Common myeloid progenitor, CD34-positive (primary cell): ENCODE data around the gene LITAF.
"Not testable (repeated sequence)": the region's sequence is repeated elsewhere in the genome, so short reads cannot be mapped to it uniquely, and the experiment has no call there.

ENCODE experiments used
- CTCF ChIA-PET: fragments of 350-600 bp; sonication (Branson Sonifier 250); formaldehyde crosslinking; loops from one replicate; lab custom pipeline; 2021; ENCODE audit warnings: antibody characterized with exemption; lab: Charles Lee
- POLR2A ChIA-PET: fragments of 350-600 bp; sonication (Branson Sonifier 250); formaldehyde crosslinking; loops from one replicate; lab custom pipeline; 2021; ENCODE audit warnings: antibody characterized with exemption; lab: Charles Lee
- DNase-seq, 3 donors: peaks; one replicate each; pipeline versions ENCODE4 v3.0.0 to v3.0.0-alpha.2; 2013
- H3K27ac ChIP-seq, 2 experiments: 1 replicate in 1 of 2; 2 replicates in 1 of 2; pipeline ENCODE4 v1.7.0; 2013; ENCODE audit warnings: inconsistent platforms in 2 of 2, low read length in 2 of 2, mild to moderate bottlenecking in 2 of 2, low read depth in 1 of 2, moderate library complexity in 1 of 2; ENCODE audit not compliant: severe bottlenecking in 2 of 2, insufficient read depth in 1 of 2, poor library complexity in 1 of 2
- H3K27me3 ChIP-seq, 5 experiments: replicated peaks in 2 of 5; 1 replicate in 3 of 5; 2 replicates in 2 of 5; pipeline versions ENCODE4 v1.6.1 to v1.7.0; 2013; ENCODE audit warnings: low read length in 4 of 5, mild to moderate bottlenecking in 2 of 5, moderate library complexity in 2 of 5, inconsistent platforms in 1 of 5; ENCODE audit not compliant: insufficient read depth in 5 of 5, control insufficient read depth in 4 of 5
- H3K36me3 ChIP-seq, 4 experiments: 1 replicate in 2 of 4; 2 replicates in 2 of 4; pipeline versions ENCODE4 v1.6.1 to v1.7.0; 2013; ENCODE audit warnings: low read length in 3 of 4, control low read depth in 1 of 4, mild to moderate bottlenecking in 1 of 4; ENCODE audit not compliant: control insufficient read depth in 4 of 4, insufficient read depth in 4 of 4
- H3K4me1 ChIP-seq, 4 experiments: 1 replicate in 3 of 4; 2 replicates in 1 of 4; pipeline versions ENCODE4 v1.6.1 to v1.7.1; 2013; ENCODE audit warnings: low read length in 3 of 4, mild to moderate bottlenecking in 3 of 4, control low read depth in 1 of 4, inconsistent platforms in 1 of 4, moderate library complexity in 1 of 4; ENCODE audit not compliant: control insufficient read depth in 4 of 4, insufficient read depth in 4 of 4; ENCODE audit errors: control extremely low read depth in 1 of 4
- H3K4me3 ChIP-seq, 7 experiments: 1 replicate in 4 of 7; 2 replicates in 3 of 7; pipeline versions ENCODE4 v1.5.1 to v1.7.0; 2013; ENCODE audit warnings: mild to moderate bottlenecking in 7 of 7, low read length in 6 of 7, moderate library complexity in 6 of 7, inconsistent platforms in 2 of 7, low read depth in 2 of 7, control low read depth in 1 of 7; ENCODE audit not compliant: insufficient read depth in 4 of 7, control insufficient read depth in 1 of 7; ENCODE audit errors: extremely low read depth in 1 of 7
- H3K9me3 ChIP-seq, 5 experiments: 1 replicate in 4 of 5; 2 replicates in 1 of 5; pipeline versions ENCODE4 v1.6.1 to v1.7.1; 2013; ENCODE audit warnings: low read length in 4 of 5, mild to moderate bottlenecking in 2 of 5, inconsistent platforms in 1 of 5, low read depth in 1 of 5, moderate library complexity in 1 of 5; ENCODE audit not compliant: control insufficient read depth in 4 of 5, insufficient read depth in 2 of 5; ENCODE audit errors: control extremely low read depth in 1 of 5
- WGBS: methylation state at CpG from one replicate; pipeline ENCODE4 v1.1.5; 2013; ENCODE audit not compliant: insufficient coverage; 5-methylcytosine and 5-hydroxymethylcytosine counted together

LITAF gene

GRCh38 chr16:11591630-11592029 is 4.9 kb upstream of the LITAF start:
- CTCF ChIA-PET, H3K27ac ChIP-seq, H3K27me3 ChIP-seq, H3K36me3 ChIP-seq, H3K9me3 ChIP-seq, POLR2A ChIA-PET, DNase-seq, H3K4me3 ChIP-seq: not testable (repeated sequence)
- peaks cover 3 to 24% (median 11%) of the 10 kb centered on the region in 4 experiments for H3K4me1 ChIP-seq
- 67% methylated on average over 3 of the region's 5 CpGs for WGBS

- Histone ChIP-seq H3K27ac (no peak overlapping the region), H3K4me1 (peaks cover 13 to 36% (median 28%) of the 10 kb centered on the region in 4 experiments), H3K9me3 (no peaks in the 10 kb centered on the region), H3K27me3 (no peaks in the 10 kb centered on the region), H3K4me3 (no peak overlapping the region), H3K36me3 (no peaks in the 10 kb centered on the region)
- POLR2A ChIA-PET, result no interaction called here
- no peak for DNase-seq
- WGBS, result no CpG with 5 or more reads among the region's 1 CpG
- CTCF ChIA-PET, result interaction anchor here (0.6 to 1.6 kb wide), 5 partner anchors 10 to 739 kb away, joined by 3 to 9 read pairs (median 4); no protein-coding TSS in a partner anchor
Measured at GRCh38 chr16:11589198-11589550, 2.5 kb upstream of the LITAF start.

- ChIA-PET CTCF (interaction anchor here (1.2 to 1.7 kb wide), 5 partner anchors 31 to 64 kb away, joined by 3 to 9 read pairs (median 3); no protein-coding TSS in a partner anchor), POLR2A (no interaction called here)
- H3K9me3 ChIP-seq, result no peaks in the 10 kb centered on the region
- 71% methylated on average over 3 of the region's 7 CpGs for whole genome bisulfite sequencing
- H3K4me3 ChIP-seq, result no peak overlapping the region
- H3K27me3 ChIP-seq, result no peaks in the 10 kb centered on the region
- no peak overlapping the region for H3K27ac ChIP-seq
- H3K4me1 ChIP-seq, result peaks cover 19 to 43% (median 33%) of the 10 kb centered on the region in 4 experiments
- no peaks in the 10 kb centered on the region for H3K36me3 ChIP-seq
- no peak for DNase-seq
Measured at GRCh38 chr16:11588321-11589197, 1.8 kb upstream of the LITAF start.

GRCh38 chr16:11587643-11588247 is 1.0 kb upstream of the LITAF start:
- H3K4me3 ChIP-seq, result peak overlapping the region; percentile 48 to 86 (median 75)
- WGBS, result 82% methylated on average over 9 of the region's 14 CpGs
- ChIA-PET CTCF (interaction anchor here (0.7 to 1.7 kb wide), 8 partner anchors 10 to 56 kb away, joined by 3 to 6 read pairs (median 3); no protein-coding TSS in a partner anchor), POLR2A (interaction anchor here (1.5 to 1.6 kb wide), 2 partner anchors 11 to 42 kb away, joined by 5 read pairs; no protein-coding TSS in a partner anchor)
- peak overlapping the region in 1 of 2 experiments; percentile 71 for H3K27ac ChIP-seq
- H3K27me3 ChIP-seq, result no peaks in the 10 kb centered on the region
- H3K36me3 ChIP-seq, result no peaks in the 10 kb centered on the region
- DNase-seq, result no peak
- H3K4me1 ChIP-seq, result peaks cover 22 to 49% (median 38%) of the 10 kb centered on the region in 4 experiments
- H3K9me3 ChIP-seq, result no peaks in the 10 kb centered on the region

- H3K4me1 ChIP-seq, result peaks cover 33 to 59% (median 47%) of the 10 kb centered on the region in 4 experiments
- H3K27me3 ChIP-seq, result no peaks in the 10 kb centered on the region
- H3K36me3 ChIP-seq, result no peaks in the 10 kb centered on the region
- WGBS, result 0% methylated on average over 40 of the region's 48 CpGs
- ChIA-PET POLR2A (interaction anchor here (0.9 to 1.6 kb wide), 3 partner anchors 12 to 43 kb away, joined by 3 to 5 read pairs (median 5); no protein-coding TSS in a partner anchor), CTCF (interaction anchor here (1.3 kb wide), 3 partner anchors 11 to 54 kb away, joined by 3 to 6 read pairs (median 3); no protein-coding TSS in a partner anchor)
- DNase-seq, result no peak
- peak overlapping the region; percentile 48 to 86 (median 75) for H3K4me3 ChIP-seq
- peak overlapping the region in 1 of 2 experiments; percentile 61 for H3K27ac ChIP-seq
- H3K9me3 ChIP-seq, result no peaks in the 10 kb centered on the region
Measured at GRCh38 chr16:11586378-11586855, 302 bp downstream of the LITAF start.

- peak overlapping the region; percentile 48 to 86 (median 75) for H3K4me3 ChIP-seq
- no peak overlapping the region for H3K27ac ChIP-seq
- POLR2A ChIA-PET, result interaction anchor here (0.6 kb wide), 1 partner anchor 299 kb away, joined by 3 read pairs; no protein-coding TSS in a partner anchor
- peaks cover 37 to 62% (median 48%) of the 10 kb centered on the region in 4 experiments for H3K4me1 ChIP-seq
- DNase-seq, result no peak
- H3K27me3 ChIP-seq, result no peaks in the 10 kb centered on the region
- WGBS, result 56% methylated on average over 19 of the region's 29 CpGs
- CTCF ChIA-PET, result interaction anchor here (1.0 kb wide), 1 partner anchor 54 kb away, joined by 3 read pairs; no protein-coding TSS in a partner anchor
- H3K36me3 ChIP-seq, result peaks cover 0 to 3% (median 0%) of the 10 kb centered on the region in 4 experiments
- no peaks in the 10 kb centered on the region for H3K9me3 ChIP-seq
Measured at GRCh38 chr16:11585460-11586377, 1.0 kb downstream of the LITAF start.
